Neural cell (in vitro differentiated cells): ENCODE results near the gene EPC2. TPM values are rescaled to one million over a fixed set of nuclear protein-coding genes. Genes with fewer than 3 reads are reported as not detected.

ENCODE experiments used
- H2AFZ ChIP-seq: fragments of 200-600, 300-800 bp; sonication (generic), shearing (Covaris generic); 2 replicates; pipeline ENCODE4 v1.6.0; 2014; ENCODE audit warnings: low read depth, mild to moderate bottlenecking, antibody characterized with exemption, low read length, moderate library complexity
- H3F3A ChIP-seq: fragments of 200-600 bp; shearing (Covaris generic); 2 replicates; pipeline ENCODE4 v1.6.1; 2016; ENCODE audit warnings: mild to moderate bottlenecking, moderate library complexity, mixed read lengths, antibody characterized with exemption, low read length; ENCODE audit not compliant: insufficient read depth, poor library complexity, severe bottlenecking
- H3K27ac ChIP-seq: fragments of 200-600, 300-800 bp; sonication (generic), shearing (Covaris generic); 2 replicates; pipeline ENCODE4 v1.5.1; 2014; ENCODE audit warnings: mild to moderate bottlenecking, low read length, moderate library complexity
- H3K27me3 ChIP-seq: fragments of 300-800, 200-600 bp; sonication (generic), shearing (Covaris generic); 2 replicates; pipeline ENCODE4 v1.6.0; 2014; ENCODE audit warnings: mild to moderate bottlenecking, low read depth, low read length, moderate library complexity; ENCODE audit not compliant: insufficient read depth
- H3K36me3 ChIP-seq: fragments of 300-800, 200-600 bp; sonication (generic), shearing (Covaris generic); 2 replicates; pipeline ENCODE4 v1.5.1; 2014; ENCODE audit warnings: mild to moderate bottlenecking, antibody characterized with exemption, low read length, moderate library complexity; ENCODE audit not compliant: insufficient read depth
- H3K4me2 ChIP-seq: fragments of 300-800, 200-600 bp; sonication (generic), shearing (Covaris generic); 2 replicates; pipeline ENCODE4 v1.6.0; 2014; ENCODE audit warnings: mild to moderate bottlenecking, low read length
- H3K4me3 ChIP-seq: fragments of 300-800, 200-600 bp; sonication (generic), shearing (Covaris generic); 2 replicates; pipeline ENCODE4 v1.5.1; 2014; ENCODE audit warnings: mild to moderate bottlenecking, low read length, moderate library complexity
- H3K79me2 ChIP-seq: fragments of 200-600 bp; shearing (Covaris generic); replicated peaks from 2 replicates; pipeline ENCODE4 v1.6.0; 2014; ENCODE audit warnings: mild to moderate bottlenecking, low read length, moderate library complexity; ENCODE audit not compliant: insufficient read depth
- H3K9ac ChIP-seq: fragments of 300-800, 200-600 bp; sonication (generic), shearing (Covaris generic); 2 replicates; pipeline ENCODE4 v1.6.1; 2016; ENCODE audit warnings: mild to moderate bottlenecking, low read length, mixed read lengths
- H3K9me2 ChIP-seq: fragments of 200-600 bp; shearing (Covaris generic); 2 replicates; pipeline ENCODE4 v1.6.1; 2016; ENCODE audit warnings: mild to moderate bottlenecking, low read length, mixed read lengths; ENCODE audit not compliant: insufficient read depth
- H3K9me3 ChIP-seq: fragments of 200-600, 300-800 bp; sonication (generic), shearing (Covaris generic); 2 replicates; pipeline ENCODE4 v1.6.1; 2016; ENCODE audit warnings: mild to moderate bottlenecking, mixed run types, low read length, moderate library complexity, mixed read lengths
- H4K20me1 ChIP-seq: fragments of 200-600 bp; shearing (Covaris generic); 2 replicates; pipeline ENCODE4 v1.6.1; 2016; ENCODE audit warnings: mild to moderate bottlenecking, mixed run types; ENCODE audit not compliant: insufficient read depth
- CTCF ChIP-seq: fragments of 450-650 bp; IDR thresholded peaks from 2 replicates; pipeline ENCODE4 v1.5.1; 2014; ENCODE audit warnings: antibody characterized with exemption, mild to moderate bottlenecking, moderate library complexity; ENCODE audit not compliant: poor library complexity, severe bottlenecking
- EP300 ChIP-seq: fragments of 450-650 bp; conservative IDR thresholded peaks from 2 replicates; pipeline ENCODE4 v1.6.1; 2014; ENCODE audit warnings: antibody characterized with exemption, mild to moderate bottlenecking, moderate library complexity; ENCODE audit not compliant: poor library complexity, severe bottlenecking
- EZH2 ChIP-seq: fragments of 200-600, 300-800 bp; shearing (Covaris generic), sonication (generic); IDR thresholded peaks from 2 replicates; pipeline ENCODE4 v1.6.1; 2014; ENCODE audit warnings: antibody characterized with exemption, low read length, borderline replicate concordance, mild to moderate bottlenecking; ENCODE audit not compliant: insufficient read depth, poor library complexity, severe bottlenecking
- MXI1 ChIP-seq: fragments of 450-650 bp; conservative IDR thresholded peaks from 2 replicates; pipeline ENCODE4 v1.6.1; 2014; ENCODE audit warnings: antibody characterized with exemption, mild to moderate bottlenecking; ENCODE audit not compliant: poor library complexity, severe bottlenecking
- POLR2AphosphoS5 ChIP-seq: IDR thresholded peaks from 2 replicates; pipeline ENCODE4 v1.6.1; 2012
- RAD21 ChIP-seq: fragments of 450-650 bp; conservative IDR thresholded peaks from 2 replicates; pipeline ENCODE4 v1.6.1; 2014; ENCODE audit warnings: antibody characterized with exemption, mild to moderate bottlenecking, moderate library complexity
- REST ChIP-seq: IDR thresholded peaks from 2 replicates; pipeline ENCODE4 v1.6.1; 2012; ENCODE audit warnings: borderline replicate concordance
- SMC3 ChIP-seq: fragments of 450-650 bp; conservative IDR thresholded peaks from 2 replicates; pipeline ENCODE4 v1.6.1; 2014; ENCODE audit warnings: antibody characterized with exemption, mild to moderate bottlenecking, moderate library complexity; ENCODE audit not compliant: poor library complexity
- TAF1 ChIP-seq: IDR thresholded peaks from 2 replicates; pipeline ENCODE4 v1.6.1; 2012; ENCODE audit warnings: low read depth
- polyA plus RNA-seq: library from polyadenylated mRNA; depleted of rRNA; stranded (reverse); fragments of >200 nt; gene quantifications from 2 replicates; pipeline ENCODE4 v1.2.3, GENCODE V29; 2014

The EPC2 gene
- polyA plus RNA-seq, 1 donor from 2014 or later = 43.9 TPM

- Histone ChIP-seq H4K20me1 (peaks cover 15% of the 10 kb centered on the region), H3F3A (no peaks in the 10 kb centered on the region)
- TF ChIP-seq CTCF = no peak
- TF ChIP-seq TAF1 = no peak
- TF ChIP-seq SMC3 = no peak
- no peak for TF ChIP-seq EP300
- no peak for TF ChIP-seq POLR2AphosphoS5
- TF ChIP-seq MXI1 = no peak
- no peak for TF ChIP-seq REST
- no peak for TF ChIP-seq RAD21
- TF ChIP-seq EZH2 = no peak
Observed at GRCh38 chr2:148650881-148651280, 6.3 kb downstream of the EPC2 start.

GRCh38 chr2:148651972-148652371, 7.4 kb downstream of the EPC2 start:
- H3K9ac ChIP-seq = no peak overlapping the region

More at GRCh38 chr2:148650881-148651280, 6.3 kb downstream of the EPC2 start:
- no peaks in the 10 kb centered on the region for H3K9me2 ChIP-seq
- H2AFZ ChIP-seq = no peak overlapping the region
- no peak overlapping the region for H3K9ac ChIP-seq
- no peaks in the 10 kb centered on the region for H3K27me3 ChIP-seq
- H3K27ac ChIP-seq = no peak overlapping the region
- H3K9me3 ChIP-seq = no peaks in the 10 kb centered on the region
- H3K4me2 ChIP-seq = no peak overlapping the region
- no peaks in the 10 kb centered on the region for H3K36me3 ChIP-seq
- H3K4me3 ChIP-seq = no peak overlapping the region
- H3K79me2 ChIP-seq = peaks cover 96% of the 10 kb centered on the region

More at GRCh38 chr2:148651972-148652371, 7.4 kb downstream of the EPC2 start:
- Histone ChIP-seq H3K9me2 (no peaks in the 10 kb centered on the region), H3K27me3 (no peaks in the 10 kb centered on the region), H3K4me3 (no peak overlapping the region), H2AFZ (no peak overlapping the region), H4K20me1 (peaks cover 15% of the 10 kb centered on the region), H3F3A (no peaks in the 10 kb centered on the region), H3K9me3 (no peaks in the 10 kb centered on the region), H3K27ac (no peak overlapping the region), H3K79me2 (peaks cover 98% of the 10 kb centered on the region), H3K4me2 (no peak overlapping the region), H3K36me3 (no peaks in the 10 kb centered on the region)
- TF ChIP-seq POLR2AphosphoS5 = no peak
- TF ChIP-seq SMC3 = no peak
- TF ChIP-seq TAF1 = no peak
- no peak for TF ChIP-seq RAD21
- TF ChIP-seq REST = no peak
- TF ChIP-seq EP300 = no peak
- TF ChIP-seq MXI1 = no peak
- TF ChIP-seq EZH2 = no peak
- TF ChIP-seq CTCF = no peak
